ENCODE data around the gene EYA4.

EYA4 gene

GRCh38 chr6:133456944-133457343 lies 215.8 kb downstream of the EYA4 start:
- no peak for DNase-seq (ENCODE audit: low read depth)

GRCh38 chr6:133460101-133460500 lies 218.9 kb downstream of the EYA4 start:
- DNase-seq (ENCODE audit: low read depth): no peak

DNA sequence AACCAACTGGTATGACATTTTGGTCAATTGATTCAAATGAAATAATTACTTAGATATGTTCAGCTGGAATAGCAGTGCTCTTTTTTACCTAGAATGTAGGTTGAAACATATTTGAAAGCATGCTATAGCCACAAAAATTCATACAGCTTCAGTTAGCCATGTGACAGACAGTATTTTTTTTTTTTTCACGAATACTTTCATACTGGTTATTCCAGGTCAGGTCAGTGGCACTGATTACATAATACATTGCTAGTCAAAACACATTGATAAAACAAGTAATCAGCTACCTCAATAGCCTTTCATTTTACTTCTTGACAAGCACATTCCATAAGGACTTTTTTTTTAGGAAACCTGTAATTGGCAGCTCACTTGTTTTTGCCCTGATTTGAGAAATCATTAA lies 222.6 kb downstream of the EYA4 start:
- DNase-seq (ENCODE audit: low read depth): no peak

- DNase-seq (ENCODE audit: low read depth): no peak
These were observed 225.5 kb downstream of the EYA4 start for GRCh38 chr6:133466680-133467079.

GRCh38 chr6:133467231-133467981 lies 226.2 kb downstream of the EYA4 start:
- DNase-seq (ENCODE audit: low read depth): no peak

DNA sequence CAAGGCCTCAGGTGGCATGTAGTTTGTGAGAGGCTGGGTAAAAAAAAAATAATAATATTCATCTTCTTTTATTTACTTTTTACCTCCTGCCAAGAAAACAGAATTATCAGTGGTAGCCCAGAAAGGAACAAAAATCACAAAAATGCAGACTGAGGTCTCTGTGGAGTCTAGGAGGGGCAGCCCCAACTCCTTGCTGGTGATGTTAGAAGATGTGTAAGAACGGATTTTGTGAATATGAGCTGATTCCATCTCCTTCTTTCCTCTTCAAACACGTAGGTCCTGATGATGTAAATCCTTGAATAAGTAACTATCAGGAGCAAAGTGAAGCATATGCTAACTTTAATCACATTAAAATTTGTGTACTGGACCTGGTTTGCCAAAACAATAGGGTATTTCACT lies 226.8 kb downstream of the EYA4 start:
- DNase-seq (ENCODE audit: low read depth): no peak

GRCh38 chr6:133468591-133468990 lies 227.4 kb downstream of the EYA4 start:
- no peak for DNase-seq (ENCODE audit: low read depth)

DNA sequence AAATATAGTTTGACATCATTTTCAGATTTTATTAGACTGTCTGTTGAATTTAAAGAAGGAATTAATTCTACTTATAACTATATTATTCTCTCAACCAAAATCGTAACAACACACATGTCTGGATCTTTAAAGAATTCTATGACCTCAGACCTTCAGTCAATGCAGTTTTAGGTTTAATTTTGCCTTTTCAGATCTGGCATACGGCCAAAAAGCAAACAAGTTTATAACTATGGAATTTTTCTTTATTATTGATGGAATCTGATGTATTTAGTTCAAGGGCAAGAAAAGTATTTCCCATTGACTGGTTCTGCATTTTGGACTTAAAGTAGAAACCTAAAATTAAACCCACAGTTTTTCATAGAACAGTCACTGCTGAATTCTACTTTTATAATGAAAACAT lies 233.4 kb downstream of the EYA4 start:
- DNase-seq (ENCODE audit: low read depth): no peak

DNA sequence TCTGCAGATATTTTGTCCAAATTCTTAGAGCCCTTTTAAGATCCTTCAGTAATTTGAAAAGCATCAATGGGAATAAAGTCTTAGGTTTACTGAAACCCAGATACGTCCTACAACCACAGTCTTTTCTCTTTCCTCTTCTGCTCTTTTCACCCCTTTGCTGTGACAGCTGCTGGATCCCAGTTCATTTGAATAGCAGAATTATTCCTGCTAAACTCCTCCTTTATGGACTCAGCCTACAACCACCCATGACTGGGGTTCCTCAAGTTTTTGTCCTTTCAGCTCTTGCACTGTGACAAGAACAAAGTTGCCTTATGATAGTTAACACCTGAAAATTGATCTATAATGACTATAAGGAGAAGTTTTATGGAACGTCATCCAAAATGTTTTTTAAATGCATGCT lies 237.5 kb downstream of the EYA4 start:
- no peak for DNase-seq (ENCODE audit: low read depth)

DNA sequence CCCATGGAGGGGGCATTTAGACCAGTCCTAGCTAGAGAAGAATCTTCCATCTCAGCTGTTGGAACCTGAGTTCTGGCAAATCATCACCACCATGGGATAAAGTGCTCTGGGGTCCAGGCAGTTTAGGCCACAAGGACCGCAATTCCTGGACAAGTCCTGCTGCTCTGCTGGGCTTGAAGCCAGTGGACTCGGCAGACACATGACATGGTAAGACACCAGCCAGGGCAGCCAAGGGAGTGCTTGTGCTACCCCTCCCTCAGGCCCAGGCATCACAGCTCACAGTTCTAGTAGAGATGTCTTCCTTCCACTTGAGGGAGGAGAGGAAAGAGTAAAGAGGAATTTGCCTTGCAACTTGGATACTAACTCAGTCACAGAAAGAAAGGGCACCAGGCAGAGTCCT lies 246.0 kb downstream of the EYA4 start:
- DNase-seq (ENCODE audit: low read depth): no peak

GRCh38 chr6:133495205-133495903 lies 254.2 kb downstream of the EYA4 start:
- DNase-seq (ENCODE audit: low read depth): no peak

GRCh38 chr6:133499662-133500061 lies 258.5 kb downstream of the EYA4 start:
- no peak for DNase-seq (ENCODE audit: low read depth)

DNA sequence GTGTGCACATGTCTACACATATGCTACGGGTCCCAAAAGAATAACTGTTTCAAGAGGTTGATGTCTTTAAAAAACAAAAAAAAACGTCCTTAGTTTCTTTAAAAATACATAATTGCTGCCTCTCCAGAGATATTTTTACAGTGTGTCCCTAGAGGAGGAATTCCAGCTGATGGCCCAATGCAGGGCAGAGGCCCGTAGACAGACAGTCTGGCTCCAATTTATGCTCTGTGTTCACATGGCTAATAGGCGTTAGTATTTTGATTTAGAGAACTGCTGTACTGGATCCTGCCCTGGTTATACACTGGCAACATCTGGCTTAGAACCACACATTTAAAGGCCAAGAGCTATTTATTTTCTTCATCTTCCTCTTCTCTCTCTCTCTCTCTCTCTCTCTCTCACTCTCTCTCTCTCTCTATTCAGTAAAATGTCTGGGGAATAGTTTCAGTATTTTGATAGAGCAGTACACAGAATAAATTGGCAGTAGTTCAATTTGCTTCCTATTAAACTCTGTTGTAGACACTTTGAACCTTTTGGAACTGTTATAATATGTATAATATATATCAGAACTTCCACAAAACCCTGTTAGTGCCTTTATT lies 260.6 kb downstream of the EYA4 start:
- DNase-seq (ENCODE audit: low read depth): no peak

DNA sequence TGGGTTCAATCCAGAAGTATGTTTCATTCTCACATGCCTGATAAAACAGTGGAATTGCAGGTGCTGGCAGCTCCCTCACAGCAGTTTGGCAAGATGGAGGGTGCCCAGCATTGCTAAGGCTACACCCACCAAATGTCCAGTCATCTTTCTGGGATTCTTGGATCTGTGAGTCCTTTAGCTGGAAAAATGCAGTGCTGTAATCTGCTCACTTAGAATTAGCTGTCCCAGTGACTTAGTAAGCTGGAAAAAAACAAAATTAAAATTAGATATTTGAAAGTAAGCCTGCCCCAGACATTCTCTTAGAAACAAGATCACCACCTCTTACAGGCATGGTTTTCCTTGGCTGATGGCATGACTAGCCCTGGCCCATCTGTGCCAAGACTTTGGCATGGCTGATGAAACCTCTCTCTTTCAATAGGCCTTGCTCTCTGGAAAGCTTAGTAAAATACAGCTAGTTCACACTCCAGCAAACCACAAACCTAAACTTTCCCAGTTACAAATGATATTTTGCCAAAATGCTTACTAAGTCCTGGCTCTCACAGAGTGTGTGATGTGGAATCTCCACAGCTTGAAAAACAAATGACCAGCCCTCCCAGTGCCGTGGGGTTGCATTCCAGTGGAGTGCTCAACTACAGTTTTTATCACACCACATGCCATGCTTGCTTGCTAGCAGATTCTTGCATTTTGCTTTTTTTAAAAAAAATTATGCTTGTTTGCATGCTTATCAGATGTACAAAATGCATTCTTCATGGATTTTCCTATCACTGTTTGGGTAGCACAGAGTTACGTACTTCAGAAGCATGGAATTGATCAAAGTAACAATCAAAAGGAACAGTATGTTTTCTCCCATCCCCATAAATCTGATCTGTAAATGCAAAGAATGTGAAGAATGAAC lies 261.5 kb downstream of the EYA4 start:
- no peak for DNase-seq (ENCODE audit: low read depth)

DNA sequence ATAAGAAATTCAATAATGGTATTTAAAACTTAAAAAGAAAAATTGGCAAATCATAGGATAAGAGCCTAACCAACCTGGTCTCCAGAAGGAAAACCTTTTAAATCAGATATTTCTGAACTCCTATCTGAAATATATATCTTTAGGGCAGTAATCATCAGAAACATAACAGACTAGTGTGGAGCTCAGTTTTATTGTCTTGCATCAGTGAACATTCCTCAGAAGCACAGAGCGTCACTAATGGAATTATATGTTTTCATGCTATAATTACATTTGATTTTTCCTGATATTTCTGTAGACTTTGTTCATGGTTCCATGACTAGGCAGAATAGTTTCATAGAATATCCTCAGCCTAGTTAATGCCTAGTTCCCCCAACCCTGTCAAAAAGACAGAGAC lies 262.2 kb downstream of the EYA4 start:
- no peak for DNase-seq (ENCODE audit: low read depth)

DNA sequence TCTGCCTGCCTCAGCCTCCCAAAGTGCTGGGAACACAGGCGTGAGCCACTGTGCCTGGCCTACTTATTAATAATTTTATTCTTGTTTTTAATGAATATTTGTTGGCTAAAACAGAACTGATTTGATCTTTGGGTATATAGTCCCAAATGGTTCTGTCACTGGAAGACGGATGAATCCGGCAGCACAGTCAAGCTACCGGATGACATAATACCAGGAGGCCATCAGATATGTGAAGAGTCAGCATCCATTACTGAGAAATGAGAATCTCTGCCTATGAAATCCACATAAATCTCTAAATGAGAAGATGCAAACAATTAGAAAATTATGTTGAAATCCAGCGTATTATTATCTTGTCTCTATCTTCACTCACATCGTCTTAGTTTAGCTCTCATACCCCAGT lies 263.0 kb downstream of the EYA4 start:
- DNase-seq (ENCODE audit: low read depth): no peak

DNA sequence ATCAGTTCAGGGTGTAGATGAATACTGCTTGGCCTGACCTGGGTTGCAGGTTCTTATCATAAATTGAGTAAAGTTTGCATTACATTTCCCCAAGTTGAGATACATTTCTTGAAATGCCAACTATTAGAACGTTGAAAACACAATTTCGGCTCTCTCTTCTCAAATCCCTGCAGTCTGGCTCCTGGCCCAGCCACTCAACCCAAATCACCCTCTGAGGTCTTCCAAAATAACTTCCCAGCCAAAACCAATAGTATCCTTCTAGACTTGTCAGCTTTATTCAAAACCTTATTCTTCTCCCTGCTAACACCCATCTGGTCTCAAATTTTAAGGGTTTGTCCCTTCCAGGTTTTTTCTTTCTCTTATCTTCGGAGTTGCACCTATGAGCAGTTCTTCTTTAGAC lies 263.6 kb downstream of the EYA4 start:
- no peak for DNase-seq (ENCODE audit: low read depth)

- DNase-seq (ENCODE audit: low read depth): no peak
These were observed 264.5 kb downstream of the EYA4 start for GRCh38 chr6:133505681-133506080.

GRCh38 chr6:133512410-133513016 lies 271.4 kb downstream of the EYA4 start:
- DNase-seq (ENCODE audit: low read depth): peak; percentile 3

DNA sequence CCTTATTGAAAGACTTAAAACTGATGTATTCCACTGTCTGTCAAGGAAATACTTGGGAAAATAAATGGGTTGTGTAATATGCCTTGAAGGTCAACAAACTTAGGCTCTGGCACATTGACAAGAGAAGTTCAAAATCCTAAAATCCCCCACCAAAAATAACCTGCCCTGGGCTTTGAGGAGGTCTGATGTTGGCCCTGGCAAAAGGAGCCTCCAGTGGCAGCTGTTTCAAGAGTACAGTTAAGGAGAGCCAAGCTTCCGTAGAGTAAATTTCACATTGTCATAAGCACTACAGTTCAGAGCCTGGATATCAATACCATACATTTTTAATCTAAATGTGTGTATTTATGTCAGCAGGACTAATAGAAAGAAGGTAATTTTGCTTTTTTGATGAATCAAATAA lies 282.7 kb downstream of the EYA4 start:
- no peak for DNase-seq (ENCODE audit: low read depth)

GRCh38 chr6:133526436-133526835 lies 285.3 kb downstream of the EYA4 start:
- DNase-seq (ENCODE audit: low read depth): no peak

- no peak for DNase-seq (ENCODE audit: low read depth)
These were observed 287.4 kb downstream of the EYA4 start for GRCh38 chr6:133528566-133528965.

Data from activated T-cell treated with anti-CD3 and anti-CD28 coated beads for 48 hours (primary cell).